Inferior parietal cortex (tissue), 1 donor: Measurements from ENCODE around the gene DENND2A.
"Not testable (repeated sequence)": the region's sequence is repeated elsewhere in the genome, so short reads cannot be mapped to it uniquely, and the experiment has no call there.

Experiments used
- DNase-seq: peaks from one replicate; pipeline ENCODE4 v3.0.0-alpha.2; 2016; ENCODE audit errors: extremely low spot score

Gene DENND2A

DNA sequence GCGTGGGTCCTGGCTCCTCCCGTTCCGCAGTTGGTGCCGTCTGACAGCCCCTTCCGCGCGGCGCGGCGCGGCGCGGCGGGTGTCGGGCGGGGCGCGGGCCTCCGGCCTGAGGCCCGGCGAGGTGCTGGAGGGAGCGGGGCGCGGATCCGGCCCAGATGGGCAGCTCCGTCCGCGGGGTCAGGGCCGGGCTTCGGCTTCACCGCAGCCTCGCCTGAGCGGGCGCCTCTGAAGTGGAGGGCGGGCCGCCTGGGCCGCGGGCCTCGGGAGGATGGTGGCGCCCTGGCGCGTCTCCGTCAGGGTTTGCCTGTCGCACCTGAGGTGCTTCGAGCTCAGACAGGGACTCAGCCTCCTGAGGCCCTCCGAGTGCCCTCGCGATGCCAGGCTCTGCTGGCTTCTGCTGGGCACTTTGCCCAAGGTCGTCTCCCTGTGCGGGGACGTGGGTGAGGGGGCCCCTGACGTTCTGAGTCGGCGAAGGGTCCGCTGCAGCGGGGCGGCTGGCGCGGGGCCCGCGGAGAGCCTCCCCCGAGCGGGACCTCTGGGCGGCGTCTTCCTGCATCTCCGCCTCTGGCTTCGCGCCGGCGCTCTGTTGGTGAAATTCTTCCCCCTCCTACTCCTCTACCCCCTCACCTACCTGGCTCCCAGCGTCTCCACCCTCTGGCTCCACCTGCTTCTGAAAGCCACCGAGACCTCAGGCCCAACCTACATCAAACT lies 32.6 kb upstream of the DENND2A start:
- DNase-seq, result no peak

DNA sequence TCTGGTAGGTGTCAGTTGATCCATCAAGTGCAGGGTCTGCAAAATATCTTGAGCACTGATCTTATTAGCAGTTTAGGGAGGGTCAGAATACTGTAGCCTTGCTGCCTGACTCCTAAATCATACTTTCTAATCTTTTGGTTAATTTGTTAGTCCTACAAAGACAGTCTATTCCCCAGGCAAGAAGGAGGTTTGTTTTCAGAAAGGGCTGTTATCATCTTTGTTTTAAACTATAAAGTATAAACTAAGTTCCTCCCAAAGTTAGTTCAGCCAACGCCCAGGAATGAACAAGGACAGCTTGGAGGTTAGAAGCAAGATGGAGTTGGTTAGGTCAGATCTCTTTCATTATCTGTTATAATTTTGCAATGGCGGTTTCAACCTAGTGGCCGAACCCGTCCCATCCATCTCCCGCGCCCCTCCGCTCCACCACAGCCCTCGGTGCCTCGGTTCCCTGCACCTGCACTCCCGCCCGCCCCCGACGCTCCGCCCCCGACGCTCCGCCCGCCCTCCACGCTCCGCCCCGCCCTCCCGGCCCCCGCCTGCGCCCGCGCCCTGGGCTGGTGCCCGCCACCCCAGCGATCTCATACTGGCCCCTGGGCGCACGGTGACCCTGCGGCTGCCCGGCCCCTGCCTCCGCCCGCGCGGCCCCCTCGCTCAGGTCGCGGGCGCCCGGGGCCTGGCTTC lies 31.9 kb upstream of the DENND2A start, which contains the start of gene ADCK2:
ADCK2 (plus strand) TSS at position 564 of the 681 bp plus-strand sequence. CDS start 386 bp downstream, outside the sequence.
- no peak for DNase-seq

DNA sequence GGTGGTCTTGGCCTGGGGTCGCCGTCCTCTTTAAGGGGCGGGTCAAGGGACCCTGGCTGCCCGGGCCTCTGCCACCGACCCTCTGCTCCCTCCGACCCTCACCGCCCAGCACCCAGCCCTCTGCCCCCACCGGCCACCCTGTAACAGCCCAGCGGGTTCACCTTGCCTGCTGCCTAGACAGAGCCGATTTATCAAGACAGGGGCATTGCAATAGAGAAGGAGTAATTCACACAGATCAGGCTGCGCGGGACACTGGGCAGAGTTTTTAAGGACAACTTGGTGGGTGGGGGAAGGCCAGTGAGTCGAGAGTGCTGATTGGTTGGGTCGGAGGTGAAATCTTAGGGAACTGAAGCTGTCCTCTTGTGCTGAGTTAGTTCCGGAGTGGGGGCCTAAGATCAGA lies 31.4 kb upstream of the DENND2A start:
- no peak for DNase-seq

DNA sequence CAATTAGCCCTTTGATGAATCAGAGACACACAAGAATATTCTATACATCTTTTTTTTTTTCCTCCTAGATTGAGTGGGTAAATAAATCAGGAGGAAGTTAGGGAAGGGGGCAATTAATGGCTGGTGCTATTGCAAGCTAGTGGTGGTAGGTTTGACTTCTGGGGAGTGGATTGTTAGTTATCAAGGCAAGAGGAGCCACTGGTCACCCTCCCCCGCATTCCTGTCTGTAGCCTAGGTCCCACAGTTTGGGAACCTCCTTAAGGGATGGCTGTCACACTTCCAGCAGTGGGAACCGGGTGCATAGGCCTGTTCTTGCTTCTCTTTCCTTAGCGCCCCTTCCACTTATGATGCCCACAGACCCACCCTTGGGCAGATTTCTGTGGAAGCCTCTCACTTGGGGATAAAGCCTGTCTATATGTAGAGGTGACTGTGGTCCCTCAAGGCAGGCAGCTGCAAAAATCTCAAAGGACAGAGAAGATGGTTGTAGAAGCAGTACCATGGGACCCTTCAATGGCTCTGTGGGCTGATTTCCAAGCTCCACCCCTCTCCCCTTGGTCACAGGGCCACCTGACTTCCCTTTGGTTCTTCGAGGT lies 29.8 kb upstream of the DENND2A start:
- DNase-seq, result no peak

DNA sequence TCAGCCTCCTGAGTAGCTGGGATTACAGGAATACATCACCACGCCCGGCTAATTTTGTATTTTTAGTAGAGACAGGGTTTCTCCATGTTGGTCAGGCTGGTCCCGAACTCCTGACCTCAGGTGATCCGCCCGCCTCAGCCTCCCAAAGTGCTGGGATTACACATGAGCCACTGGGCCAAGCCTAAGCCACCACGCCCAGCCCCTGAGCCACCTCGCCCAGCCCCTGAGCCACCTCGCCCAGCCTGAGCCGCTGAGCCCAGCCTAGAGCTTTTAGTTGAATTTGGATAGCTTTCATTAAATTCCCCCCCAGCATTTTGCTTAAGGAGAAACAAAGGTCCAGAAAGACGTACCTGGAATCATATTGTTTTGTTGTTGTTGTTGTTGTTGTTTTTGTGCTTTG lies 29.2 kb upstream of the DENND2A start:
- not testable (repeated sequence) for DNase-seq

DNA sequence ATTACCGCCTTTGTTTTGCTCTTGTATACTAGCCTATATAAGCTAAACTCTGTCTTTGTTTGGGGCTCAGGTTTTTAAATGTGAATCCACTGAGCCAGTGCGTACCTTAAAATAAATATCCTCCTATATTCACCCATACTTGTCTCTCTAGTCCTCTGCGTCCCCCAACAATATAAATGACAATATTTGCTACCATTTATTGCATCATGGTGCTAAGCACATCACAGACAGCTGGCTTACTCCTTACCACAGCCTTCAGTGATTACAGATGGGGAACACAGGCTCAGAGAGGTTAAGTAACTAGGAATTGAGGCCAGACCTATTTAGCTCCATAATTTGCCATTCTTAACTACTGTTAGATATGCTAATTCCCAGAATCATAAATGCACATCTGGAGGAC lies 28.7 kb upstream of the DENND2A start:
- no peak for DNase-seq

DNA sequence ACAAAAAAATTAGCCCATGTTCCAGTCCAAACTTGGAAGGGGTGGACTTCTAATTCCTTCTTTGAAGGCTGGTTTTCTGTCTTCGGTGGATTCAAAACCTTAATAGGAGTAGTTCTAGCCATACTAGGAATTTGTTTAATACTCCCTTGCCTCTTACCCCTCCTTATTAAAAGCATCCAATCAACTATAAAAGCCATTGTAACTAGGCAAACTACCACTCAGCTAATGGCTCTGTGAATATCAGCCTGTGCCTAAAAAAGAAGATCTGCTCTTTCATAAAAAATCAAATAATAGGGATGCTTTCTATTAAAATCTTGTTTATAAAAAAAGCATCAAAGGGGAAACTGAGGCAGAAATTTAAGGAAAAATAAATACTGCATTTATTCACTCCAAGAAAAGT lies 28.0 kb upstream of the DENND2A start:
- no peak for DNase-seq

DNA sequence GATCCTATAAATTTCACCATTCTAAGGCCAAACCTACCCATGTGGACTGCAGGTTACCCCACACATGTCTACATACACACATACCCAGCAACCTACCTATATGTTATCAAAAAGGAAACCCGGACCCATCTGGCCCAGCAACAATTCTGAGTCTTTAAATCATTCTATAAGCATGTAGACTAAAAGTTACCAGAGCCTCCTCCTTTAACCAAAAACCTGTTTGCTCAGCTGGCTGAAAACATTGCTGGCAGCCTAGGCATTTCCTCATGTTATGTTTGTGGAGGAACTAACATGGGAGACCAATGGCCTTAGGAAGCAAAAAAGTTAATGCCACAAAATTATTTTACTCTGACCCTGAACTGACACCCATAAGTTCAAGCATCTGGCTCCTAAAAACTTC lies 26.9 kb upstream of the DENND2A start:
- DNase-seq, result no peak

DNA sequence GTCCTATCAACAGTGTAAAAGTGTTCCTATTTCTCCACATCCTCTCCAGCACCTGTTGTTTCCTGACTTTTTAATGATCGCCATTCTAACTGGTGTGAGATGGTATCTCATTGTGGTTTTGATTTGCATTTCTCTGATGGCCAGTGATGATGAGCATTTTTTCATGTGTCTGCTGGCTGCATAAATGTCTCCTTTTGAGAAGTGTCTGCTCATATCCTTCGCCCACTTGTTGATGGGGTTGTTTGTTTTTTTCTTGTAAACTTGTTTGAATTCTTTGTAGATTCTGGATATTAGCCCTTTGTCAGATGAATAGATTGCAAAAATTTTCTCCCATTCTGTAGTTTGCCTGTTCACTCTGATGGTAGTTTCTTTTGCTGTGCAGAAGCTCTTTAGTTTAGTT lies 22.3 kb upstream of the DENND2A start:
- DNase-seq, result not testable (repeated sequence)

DNA sequence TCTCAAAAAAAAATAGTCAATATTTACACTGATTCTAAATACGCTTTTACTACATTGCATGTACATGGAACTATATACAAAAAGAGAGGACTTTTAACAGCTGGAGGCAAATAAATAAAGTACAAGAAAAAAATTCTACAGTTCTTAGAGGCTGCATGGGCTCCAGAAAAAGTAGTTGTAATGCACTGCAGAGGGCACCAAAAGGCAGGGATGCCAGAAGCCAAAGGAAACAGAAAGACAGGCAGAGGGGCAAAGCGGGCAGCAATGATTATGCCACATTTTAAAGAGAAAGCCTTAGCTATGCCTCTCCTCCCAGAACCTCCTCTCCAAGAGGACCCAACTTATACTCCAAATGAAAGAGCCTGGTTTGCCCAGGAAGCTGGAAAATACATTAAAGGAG lies 20.5 kb upstream of the DENND2A start:
- DNase-seq, result no peak

DNA sequence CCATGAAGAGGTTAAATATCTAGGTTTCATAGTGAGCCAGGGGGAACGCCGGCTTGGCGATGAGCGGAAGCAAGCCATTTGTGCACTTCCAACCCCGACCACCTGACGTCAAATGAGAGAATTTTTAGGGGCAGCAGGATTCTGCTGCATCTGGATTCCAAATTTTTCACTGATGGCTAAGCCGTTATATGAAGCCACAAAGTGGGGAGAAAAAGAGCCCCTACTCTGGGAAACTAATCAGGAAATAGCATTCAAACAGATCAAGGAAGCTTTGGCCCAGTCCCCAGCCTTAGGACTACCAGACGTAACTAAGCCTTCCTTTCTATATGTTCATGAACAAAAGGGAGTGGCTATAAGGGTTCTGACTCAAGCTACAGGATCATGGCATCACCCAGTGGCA lies 19.2 kb upstream of the DENND2A start:
- no peak for DNase-seq

DNA sequence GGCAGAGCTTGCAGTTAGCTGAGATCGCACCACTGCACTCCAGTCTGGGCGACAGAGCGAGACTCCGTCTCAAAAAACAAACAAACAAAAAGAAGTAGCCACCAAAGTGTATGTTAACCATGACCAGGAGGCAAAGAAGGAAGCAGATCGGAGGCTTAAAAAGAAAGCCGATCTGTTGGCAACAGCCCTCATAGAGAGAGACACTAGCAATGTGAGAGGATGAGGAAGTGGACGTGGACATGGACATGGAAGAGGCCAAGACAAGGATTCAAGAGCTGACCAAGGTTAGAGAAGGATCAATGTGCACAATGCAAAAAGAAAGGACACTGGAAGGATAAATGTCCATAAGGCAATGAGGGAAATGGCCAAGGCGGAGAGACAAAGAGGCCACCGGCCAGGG lies 17.3 kb upstream of the DENND2A start:
- no peak for DNase-seq

DNA sequence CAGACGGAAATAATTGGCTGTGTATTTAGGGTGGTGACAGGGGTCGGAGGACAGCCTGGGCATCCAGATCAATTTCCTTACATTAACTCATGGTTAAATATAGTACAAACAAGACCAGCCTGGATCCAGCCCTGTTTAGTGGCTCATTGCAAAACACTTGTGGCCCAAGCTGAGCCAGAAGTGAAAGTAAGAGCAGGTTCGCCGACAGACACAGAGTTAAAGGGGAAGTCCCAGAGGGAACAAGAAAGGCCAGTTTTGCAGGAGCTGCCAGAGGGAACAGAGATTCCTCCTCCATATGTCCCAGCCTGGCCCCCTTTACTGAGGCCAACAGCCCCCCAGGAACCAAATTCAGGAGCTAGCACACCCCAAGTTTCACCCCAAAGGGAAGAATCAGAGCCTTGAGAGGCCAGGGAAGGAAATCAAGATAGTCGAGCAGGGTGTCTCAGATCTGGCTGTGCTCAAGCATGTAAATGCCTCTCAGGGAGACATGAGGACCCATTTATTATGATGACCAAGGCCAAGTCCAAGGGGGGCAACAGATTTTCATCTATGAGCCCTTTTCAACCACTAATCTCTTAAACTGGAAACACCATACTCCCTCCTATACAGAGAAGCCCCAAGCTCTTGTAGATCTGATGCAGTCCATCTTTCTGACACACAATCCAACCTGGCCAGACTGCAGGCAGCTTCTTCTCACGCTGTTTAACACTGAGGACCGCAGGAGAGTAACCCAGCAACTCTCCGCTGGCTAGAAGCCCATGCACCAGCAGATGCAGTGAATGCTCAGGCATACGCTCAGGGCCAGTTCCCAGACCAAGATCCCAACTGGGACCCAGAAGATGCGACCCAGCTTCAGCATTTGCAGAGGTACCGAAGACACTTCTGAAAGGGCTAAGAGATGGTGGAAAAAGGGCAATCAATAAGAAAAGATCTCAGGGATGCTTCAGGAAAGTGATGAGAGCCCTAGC lies 16.2 kb upstream of the DENND2A start:
- DNase-seq, result no peak

DNA sequence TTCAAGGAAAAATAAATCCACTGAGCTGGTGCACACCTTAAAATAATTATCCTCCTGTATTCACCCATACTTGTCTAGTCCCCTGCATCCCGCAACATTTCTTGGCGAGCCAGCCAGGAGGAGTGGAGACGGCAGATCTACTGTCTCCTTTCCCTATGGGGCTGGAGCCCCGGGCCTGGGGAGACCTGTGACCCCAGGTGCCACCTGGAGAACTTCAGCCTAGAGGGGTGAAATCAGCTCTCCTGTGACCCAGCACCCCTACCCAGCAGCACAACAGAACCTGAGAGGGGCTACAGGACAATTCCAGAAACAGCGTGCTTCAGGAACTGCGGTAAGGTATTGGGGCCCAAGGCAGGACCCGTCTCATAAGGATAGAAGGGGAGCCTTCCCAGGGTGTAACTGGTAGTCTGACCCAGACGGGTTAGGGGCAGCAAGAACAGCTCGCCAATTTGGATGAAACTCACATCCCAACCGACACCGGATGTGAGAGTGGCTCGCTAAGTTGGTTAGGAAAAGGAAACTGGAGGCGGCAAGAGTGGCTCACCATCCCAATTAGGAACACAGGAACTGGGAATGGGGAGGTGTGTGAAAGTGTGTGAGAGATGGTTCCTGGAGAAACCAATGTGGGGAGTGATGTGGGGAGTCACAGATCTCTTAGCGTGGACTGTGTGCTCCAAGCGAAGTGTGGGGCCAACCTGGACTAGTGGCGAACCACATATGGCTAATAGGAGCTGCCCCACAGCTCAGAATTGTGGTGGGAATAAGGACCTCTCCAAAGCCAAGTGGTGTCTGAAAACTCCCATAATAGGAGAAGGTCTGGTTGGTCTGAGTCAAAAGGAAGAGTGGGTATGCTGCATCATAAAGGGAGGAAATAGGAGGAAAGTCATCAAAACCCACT lies 15.1 kb upstream of the DENND2A start:
- DNase-seq, result no peak

DNA sequence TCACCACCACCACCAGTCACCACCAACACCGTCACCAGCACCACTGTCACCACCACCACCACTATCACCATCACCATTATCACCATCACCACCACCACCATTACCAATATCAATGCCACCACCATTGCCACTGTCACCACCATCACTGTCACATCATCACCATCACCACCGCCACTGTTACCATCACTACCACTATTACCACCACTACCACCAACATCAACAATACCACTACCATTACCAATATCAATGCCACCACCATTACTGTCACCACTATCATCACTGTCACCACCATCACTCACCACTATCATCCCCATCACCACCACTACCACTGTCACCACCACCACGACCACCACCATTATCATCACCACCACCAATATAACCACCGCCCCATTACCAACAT lies 14.0 kb upstream of the DENND2A start:
- DNase-seq, result no peak

DNA sequence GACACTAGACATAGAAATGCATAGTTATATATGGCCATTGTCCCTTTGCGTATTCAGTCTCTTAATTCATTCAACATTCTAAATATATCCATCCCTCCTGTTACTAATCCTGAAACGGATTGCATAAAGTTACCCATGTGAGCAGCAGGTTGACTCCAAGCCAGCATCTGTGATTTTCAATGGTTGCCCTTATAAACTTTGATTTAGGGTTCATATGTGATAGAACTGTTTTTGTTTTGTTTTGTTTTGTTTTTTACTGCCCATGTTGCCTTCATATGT lies 13.4 kb upstream of the DENND2A start:
- DNase-seq, result no peak

DNA sequence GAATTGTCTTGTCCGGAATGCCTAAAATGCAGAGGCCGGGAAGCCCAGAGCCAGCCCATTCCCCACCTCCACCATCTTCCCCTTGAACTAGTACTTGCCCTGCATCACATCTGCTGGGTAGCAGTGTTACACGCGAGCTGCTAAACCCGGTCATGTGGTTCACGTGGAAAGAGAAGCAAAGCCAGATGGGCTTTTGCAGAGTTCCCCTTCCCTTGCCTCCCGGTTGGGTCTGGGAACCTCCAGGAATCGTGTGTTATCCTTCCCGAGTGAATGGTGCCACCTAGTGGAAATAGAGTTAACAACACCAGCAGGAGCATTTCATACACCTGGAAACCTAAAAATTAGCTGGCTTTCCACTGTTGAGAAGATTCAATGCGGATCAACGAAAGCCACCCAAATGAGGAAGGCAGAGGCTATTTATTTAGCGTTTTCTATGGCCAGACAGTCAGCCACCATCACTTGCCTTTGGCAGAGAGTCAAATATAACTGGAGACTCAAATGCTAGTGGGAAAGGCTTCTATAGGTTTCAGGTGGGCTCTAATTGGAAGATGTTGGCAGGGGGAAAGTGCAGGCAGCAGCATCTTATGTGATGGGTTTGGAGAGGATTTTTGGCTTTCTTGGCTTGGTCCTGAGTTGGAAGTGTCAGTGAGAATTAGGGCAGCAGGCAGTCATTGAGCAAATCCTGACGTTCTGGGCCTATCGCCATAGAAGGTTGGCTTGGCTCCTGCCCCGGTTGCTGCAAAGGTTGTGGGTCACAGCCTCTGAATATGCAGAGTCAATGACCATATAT lies 12.9 kb upstream of the DENND2A start:
- DNase-seq, result peak; percentile 92

DNA sequence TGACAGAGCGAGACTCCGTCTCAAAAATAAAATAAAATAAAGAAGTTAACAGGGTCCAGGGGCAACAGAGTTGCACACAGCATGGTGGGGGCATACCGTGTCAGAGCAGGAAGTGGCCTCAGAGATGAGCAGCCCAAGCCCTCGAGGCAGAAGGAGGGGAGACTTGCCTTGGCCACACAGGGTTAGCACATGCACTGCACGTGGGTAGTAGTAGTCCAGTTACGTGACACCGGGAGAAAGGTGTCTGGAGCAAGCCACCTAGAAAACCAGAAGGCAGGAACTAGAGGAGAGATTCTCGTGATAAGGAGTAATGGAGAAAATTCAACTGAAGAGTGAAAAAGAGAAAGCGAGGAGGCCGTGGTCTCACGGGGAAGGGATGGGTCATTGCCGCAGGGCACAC lies 9.8 kb upstream of the DENND2A start:
- no peak for DNase-seq

DNA sequence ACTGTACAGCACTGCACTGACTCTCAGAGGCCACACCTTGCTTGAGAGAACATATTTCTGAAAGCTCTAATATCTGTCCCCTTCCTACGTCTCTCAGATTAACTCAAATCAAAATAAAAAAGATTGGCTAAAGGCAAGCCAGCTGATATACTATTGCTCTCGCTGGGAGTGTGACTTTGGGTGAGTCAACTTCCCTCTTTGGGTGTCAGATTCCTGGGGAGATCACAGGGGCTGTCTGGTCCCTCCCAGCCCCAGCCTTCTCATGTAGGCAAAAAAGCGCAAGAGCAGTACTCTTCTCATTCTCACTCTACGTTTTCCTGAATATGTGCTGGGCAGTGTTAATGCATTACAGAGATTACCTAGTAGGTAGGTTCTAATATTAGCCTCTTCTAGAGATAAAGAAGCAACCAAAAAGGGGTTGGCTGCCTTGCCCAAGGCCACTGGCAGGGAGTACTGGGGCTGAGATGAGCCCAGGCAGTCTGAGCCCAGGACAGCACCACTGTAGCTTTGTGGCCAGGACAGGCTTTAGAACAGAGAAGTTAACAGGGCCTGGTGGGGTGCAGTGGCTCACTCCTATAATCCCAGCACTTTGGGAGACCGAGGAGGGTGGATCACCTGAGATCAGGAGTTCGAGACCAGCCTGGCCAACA lies 9.1 kb upstream of the DENND2A start:
- no peak for DNase-seq
